GM19324 (cell line): Measurements from ENCODE around the gene CBX3.
"Not testable (repeated sequence)": the region's sequence is repeated elsewhere in the genome, so short reads cannot be mapped to it uniquely, and the experiment has no call there.

Experiments used
- ATAC-seq: cut with Tn5 transposase; IDR thresholded peaks from one replicate; pipeline ENCODE4 v1.9.1; 2021; ENCODE audit warnings: mild to moderate bottlenecking, moderate library complexity; ENCODE audit not compliant: unreplicated experiment, low FRiP score

CBX3 gene

GRCh38 chr7:26186364-26187311, 14.9 kb upstream of the CBX3 start:
- no peak for ATAC-seq

- no peak for ATAC-seq
Observed at GRCh38 chr7:26187380-26188205, 14.0 kb upstream of the CBX3 start.

GRCh38 chr7:26188206-26188956, 13.2 kb upstream of the CBX3 start:
- ATAC-seq: no peak

- ATAC-seq: no peak
Observed at GRCh38 chr7:26188957-26189541, 12.5 kb upstream of the CBX3 start.

GRCh38 chr7:26189697-26190096, 11.8 kb upstream of the CBX3 start:
- ATAC-seq: no peak

- ATAC-seq: no peak
Observed at GRCh38 chr7:26190417-26190869, 11.1 kb upstream of the CBX3 start.

GRCh38 chr7:26191233-26191973, 10.1 kb upstream of the CBX3 start:
- no peak for ATAC-seq

GRCh38 chr7:26191974-26192479, 9.5 kb upstream of the CBX3 start:
- no peak for ATAC-seq

- ATAC-seq: no peak
Observed at GRCh38 chr7:26192485-26193087, 9.0 kb upstream of the CBX3 start.

- no peak for ATAC-seq
Observed at GRCh38 chr7:26193432-26194207, 7.9 kb upstream of the CBX3 start.

GRCh38 chr7:26194764-26195163, 6.8 kb upstream of the CBX3 start:
- ATAC-seq: not testable (repeated sequence)

GRCh38 chr7:26195182-26195581, 6.4 kb upstream of the CBX3 start:
- ATAC-seq: no peak

- no peak for ATAC-seq
Observed at GRCh38 chr7:26195867-26196657, 5.5 kb upstream of the CBX3 start.

- ATAC-seq: no peak
Observed at GRCh38 chr7:26197153-26198115, 4.1 kb upstream of the CBX3 start.

GRCh38 chr7:26198133-26198780, 3.3 kb upstream of the CBX3 start:
- ATAC-seq: no peak

GRCh38 chr7:26198781-26199169, 2.8 kb upstream of the CBX3 start:
- ATAC-seq: no peak
